GM19193 (cell line): Measurements from ENCODE around the gene RGS6.

Experiments used
- POLR2A ChIP-seq: IDR thresholded peaks from 4 replicates; pipeline ENCODE4 v1.6.1; 2011; ENCODE audit not compliant: insufficient read depth, insufficient read length; ENCODE audit errors: extremely low read depth

The RGS6 gene

DNA sequence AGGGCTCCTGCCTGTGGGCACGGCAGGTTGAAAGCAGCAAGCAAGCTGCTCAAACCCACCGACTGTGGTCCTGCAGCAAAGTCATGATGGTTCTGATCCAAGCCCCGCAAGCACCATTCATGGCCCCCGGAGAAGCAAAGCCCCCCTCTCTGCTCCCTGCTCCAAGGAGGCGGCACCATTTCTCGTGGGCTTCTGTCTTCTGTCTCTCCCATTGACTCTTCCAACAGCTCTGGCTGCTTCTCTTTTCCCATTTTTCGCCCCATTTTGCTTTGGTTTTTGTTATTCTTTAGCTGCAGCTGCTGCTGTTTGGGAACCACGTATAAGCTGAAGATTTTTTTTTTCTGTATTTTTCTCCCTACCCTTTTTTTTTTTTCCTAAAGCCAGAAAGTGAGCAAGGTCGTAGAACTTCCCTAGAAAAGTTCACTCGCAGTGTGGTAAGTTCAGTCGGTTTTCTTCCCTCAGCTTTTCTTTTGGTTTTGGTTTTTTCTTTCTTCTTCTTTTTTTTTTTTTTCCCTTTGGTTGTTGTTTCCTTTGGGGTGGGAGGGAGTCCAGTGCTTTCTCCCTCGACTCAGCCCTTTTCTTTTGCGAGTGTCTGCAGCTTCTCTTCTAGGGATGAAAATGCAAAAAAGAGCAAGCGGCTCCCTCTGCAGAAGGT lies 607.6 kb downstream of the RGS6 start:
- no peak for TF ChIP-seq POLR2A

DNA sequence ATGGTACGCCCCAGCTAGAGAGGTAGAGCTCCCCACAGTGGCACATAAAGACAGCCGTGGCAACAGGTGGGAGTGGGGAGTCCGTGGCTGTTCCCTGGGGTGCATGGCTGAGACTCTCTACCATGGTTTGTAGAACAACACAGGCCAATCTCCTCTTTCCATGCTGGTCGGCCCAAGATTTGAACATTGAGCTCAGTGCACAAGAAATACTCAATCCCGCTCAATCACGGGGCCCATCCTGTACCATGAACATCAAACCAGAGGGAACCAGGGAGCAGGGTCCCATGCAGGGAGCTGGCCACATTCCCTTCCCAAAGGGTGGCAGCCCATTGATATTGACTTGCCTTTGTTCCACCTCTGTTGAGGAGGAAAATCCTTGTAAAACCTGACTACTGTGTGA lies 608.6 kb downstream of the RGS6 start:
- no peak for TF ChIP-seq POLR2A

- TF ChIP-seq POLR2A = no peak
Observed at GRCh38 chr14:72541546-72541945, 609.3 kb downstream of the RGS6 start.

DNA sequence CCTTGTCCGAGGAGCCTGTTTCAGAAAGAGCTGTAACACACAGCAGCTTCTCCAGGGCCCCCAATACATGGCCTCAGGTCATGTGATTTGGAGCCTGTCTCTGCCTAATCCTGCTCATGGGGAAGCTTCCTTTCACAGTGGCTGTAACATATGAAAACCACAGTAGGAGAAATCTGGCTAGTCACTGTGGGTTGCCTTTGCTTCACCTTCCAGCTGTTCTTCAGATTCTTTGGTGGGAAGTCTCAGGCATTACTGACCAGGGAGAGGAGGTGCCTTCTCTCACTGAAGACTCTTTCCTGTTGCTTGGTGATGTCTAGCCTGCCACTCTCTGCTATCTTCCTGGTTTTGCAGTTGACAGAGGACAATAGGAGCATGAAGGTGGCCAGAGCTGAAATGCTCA lies 611.1 kb downstream of the RGS6 start:
- no peak for TF ChIP-seq POLR2A

GRCh38 chr14:72544615-72545387 lies 612.6 kb downstream of the RGS6 start:
- no peak for TF ChIP-seq POLR2A

DNA sequence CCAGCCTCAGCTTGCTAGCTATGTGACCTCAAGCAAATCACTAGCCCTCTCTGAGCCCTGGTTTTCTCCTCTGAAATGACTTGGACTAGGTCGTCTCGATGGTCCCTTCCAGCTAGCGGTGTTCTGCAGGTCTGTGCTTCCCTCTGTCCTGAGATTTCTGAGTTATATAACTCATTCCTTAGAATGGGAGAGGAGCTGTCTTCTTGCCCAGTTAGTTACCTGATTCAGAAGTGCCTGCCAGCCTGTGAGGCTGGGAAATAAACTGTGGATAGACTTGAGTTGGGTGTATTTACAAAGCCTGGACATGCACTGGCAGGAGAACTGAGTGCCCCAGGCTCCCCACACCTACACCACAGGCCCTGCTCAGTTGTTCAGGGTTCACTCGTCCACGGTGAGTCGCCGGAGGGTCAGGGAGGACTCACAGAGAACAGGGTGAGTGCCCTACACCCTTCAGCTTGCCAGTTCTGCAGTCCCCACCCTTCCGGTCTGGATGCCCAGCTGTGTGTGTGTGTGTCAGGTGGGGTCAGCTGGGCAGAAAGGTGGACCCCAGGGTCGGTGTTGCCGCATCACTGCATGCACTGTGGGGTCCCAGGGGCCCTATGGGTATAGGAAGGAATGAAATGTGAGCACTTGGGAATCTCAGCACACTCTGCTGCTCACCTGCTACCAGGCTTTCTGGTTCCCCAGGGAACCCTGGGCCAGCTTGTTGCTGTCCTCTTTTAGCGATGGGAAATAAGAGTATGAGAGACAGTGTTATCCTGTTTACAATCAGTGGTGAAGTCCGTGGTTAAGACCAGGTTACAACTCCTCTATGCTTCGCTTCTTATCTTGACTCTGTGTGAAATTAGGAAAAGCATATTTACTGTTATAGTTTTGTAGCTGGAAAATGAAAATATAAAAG lies 613.4 kb downstream of the RGS6 start:
- TF ChIP-seq POLR2A = no peak

GRCh38 chr14:72546344-72547016 lies 614.3 kb downstream of the RGS6 start:
- no peak for TF ChIP-seq POLR2A

GRCh38 chr14:72547999-72548398 lies 615.8 kb downstream of the RGS6 start:
- TF ChIP-seq POLR2A = no peak

DNA sequence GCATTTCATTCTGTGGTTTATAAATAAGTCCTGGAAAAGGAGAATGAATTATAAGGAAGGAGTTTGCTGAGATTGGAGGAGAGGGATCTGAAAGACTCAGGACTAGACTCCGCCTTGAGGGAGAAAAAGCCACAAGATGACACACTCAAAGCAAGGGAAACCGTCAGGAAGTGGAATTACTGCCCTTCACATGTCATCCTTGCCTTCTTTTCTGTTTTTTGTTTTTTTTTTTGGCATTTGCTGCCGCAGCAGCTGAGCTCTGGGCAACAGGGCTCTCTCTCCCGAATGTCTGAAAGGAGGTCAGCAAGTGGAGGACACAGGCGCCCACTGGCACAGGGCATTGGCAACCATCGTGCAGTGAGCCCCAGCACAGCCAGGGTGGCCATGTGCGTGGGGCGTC lies 616.8 kb downstream of the RGS6 start:
- no peak for TF ChIP-seq POLR2A

DNA sequence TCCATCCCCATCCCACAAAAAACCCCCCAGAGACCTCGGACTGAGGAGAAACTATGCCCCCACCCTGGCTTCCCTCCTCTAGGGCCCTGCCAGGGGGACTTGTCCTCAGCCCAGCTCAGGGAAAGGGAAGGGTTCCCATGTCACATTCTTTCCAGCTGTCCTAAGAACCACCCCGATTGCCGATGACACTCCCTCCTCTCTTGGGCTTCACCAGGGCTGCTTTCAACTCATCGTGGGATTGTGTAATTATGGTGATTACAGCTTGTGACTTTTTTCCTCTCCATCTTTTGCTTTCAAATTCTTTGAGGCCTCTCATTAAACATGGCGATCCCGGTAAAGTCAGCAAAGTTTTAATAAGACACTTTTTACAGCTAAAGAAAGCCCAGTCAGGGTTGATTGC lies 617.6 kb downstream of the RGS6 start:
- TF ChIP-seq POLR2A = no peak

DNA sequence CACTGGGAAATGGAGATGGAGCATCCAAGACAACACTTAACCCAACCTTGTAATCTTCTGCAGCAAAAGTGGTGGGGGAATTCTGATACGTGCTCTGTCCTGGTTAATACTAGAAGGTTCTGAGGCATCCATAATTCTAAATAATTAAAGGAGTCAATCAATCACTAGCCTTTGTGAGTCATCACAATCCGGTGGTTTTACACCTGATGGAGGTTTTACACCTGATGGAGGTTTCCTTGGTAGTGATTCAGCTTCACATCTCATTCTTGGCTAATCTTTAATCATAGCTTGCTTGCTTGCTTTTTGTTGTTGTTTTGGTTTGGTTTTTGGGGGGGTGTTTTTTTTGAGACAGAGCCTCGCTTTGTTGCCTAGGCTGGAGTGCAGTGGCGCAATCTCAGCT lies 618.3 kb downstream of the RGS6 start:
- TF ChIP-seq POLR2A = no peak

DNA sequence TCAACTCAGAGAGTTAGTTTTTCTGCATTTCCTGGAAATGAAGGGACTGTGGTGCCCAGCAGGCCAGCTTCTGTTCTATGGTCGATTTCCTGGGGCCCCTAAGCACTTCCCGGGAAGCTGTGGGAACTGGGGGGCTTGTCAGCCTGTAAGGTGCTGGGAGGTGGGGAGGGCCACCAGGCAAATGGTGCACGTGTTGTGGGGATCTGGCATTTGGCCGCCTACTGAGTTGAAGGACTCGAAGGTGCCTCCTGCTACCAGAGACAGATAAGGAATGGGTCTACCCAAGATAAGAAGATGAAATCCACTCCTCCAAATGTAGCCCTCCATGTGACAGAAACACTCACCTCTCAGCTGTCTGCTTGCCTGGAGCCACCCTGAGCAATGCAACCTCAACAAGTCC lies 620.0 kb downstream of the RGS6 start:
- TF ChIP-seq POLR2A = no peak

GRCh38 chr14:72553161-72553560 lies 620.9 kb downstream of the RGS6 start:
- TF ChIP-seq POLR2A = no peak

DNA sequence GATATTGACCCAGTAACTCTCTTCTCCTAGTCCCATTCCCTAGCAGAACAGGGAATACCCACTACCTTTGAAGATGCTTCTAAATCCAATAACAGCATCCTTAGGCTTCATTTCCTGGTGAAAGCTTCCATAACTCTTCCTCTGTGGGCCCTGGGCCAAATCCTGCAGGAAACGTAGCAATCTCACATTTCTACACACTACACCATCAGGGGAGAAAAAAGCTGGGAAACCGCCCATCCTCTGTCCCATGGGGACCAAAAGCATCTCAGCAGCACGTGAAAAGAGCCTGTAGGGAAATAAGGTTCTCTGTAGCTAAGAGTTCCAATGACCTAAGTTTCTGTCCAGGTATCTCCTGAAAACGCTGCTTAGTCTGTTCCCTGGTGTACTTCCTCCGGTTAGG lies 621.4 kb downstream of the RGS6 start:
- no peak for TF ChIP-seq POLR2A

GRCh38 chr14:72554401-72554800 lies 622.2 kb downstream of the RGS6 start:
- TF ChIP-seq POLR2A = no peak

DNA sequence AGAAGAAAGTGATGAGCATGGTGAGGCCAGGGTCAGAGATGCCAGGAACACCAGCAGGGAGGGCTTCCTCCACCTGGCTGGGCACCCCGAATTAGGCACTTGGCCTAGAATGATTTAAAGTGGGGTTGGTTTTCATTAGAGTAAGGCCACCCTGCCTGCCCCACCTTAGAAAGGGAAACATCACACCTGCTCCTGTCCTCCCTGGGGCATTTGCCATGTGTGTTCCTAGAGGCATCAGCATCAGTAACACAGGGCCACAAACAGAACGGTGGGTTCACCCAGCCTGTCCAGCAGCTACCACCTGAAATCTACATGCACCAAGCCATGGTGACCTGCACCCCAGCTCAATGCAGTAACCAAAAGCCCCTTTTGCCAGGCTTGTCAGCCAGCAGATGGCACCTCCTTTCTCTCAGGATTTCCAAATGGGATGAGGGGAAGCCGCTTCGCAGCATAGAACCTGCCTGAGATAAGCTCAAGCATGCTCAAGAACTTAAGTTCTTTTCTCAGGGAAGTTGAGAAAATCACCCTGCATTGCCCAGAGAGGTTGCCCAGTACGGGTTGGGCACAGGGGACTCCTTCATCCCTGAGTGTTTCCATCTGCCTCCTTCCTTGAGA lies 622.9 kb downstream of the RGS6 start:
- no peak for TF ChIP-seq POLR2A
